ENCODE data around the gene SLC15A1. TPM values are rescaled to one million over a fixed set of nuclear protein-coding genes. Genes with fewer than 3 reads are reported as not detected.

Gene SLC15A1
- polyA plus RNA-seq, 2 of the 4 experiments (the other 2 are of a cell fraction) = 0.04 to 0.09 TPM

DNA sequence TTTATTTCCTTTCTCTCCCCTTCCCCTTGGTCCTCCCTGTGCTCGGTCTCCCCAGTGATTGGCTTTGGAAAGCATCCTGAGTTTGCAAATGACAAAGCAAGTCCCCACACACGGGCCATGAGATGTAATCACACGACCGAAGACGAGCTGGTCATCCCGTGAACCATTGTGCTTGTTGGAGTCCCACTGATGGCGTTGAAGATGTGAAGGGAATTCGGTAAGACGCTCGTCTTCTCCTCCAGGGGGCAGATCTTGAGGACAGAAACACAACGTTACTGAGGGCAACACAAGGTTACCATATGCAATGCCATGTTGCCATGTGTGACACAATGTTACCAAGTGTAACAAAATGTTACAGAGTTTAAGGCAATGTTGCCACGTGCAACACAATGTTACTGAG, 42.0 kb upstream of the SLC15A1 start (continued):
- TF ChIP-seq, protein P1, sequence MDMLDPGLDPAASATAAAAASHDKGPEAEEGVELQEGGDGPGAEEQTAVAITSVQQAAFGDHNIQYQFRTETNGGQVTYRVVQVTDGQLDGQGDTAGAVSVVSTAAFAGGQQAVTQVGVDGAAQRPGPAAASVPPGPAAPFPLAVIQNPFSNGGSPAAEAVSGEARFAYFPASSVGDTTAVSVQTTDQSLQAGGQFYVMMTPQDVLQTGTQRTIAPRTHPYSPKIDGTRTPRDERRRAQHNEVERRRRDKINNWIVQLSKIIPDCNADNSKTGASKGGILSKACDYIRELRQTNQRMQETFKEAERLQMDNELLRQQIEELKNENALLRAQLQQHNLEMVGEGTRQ (IDR thresholded peaks at IDR 0.05) = no peak
- TF ChIP-seq TP53 (CRISPR knock-in tag; IDR thresholded peaks at IDR 0.05) = no peak

DNA sequence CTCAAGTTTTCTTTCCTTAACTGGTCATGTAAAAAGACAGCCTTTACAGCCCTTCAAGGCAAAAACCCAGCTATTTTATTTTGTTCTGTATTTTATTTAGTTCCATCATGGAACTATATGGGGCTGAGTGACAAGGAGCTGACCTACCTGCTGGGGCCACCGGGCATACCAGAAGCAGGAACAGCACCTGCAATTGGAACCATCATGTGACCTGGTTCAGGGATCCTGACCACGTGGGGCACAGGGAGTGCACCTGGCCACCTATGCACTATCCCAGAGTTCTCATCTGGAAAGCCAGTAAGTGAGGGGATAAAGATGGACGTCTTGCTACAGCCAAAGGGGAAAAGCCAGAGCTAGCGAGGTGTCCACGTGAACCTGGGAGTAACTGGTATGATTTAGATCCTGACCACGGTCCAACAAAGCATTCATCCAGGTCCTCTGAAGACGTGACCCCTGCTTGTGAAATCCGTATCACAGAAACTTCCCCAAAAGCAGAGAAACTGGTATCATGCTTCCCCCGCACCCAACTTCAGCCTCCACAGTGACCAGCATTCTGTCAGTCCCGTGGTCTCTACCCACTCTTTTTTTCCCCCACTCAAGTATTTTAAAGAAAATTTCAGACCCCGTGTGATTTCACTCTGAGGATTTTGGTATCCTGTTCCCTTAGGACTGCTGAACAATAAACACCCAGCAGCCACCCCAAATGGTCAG, 40.5 kb upstream of the SLC15A1 start:
- CTCF ChIA-PET = no interaction called here
- FAIRE-seq = no peak
- 95% methylated on average over 11 of the region's 11 CpGs for WGBS (ENCODE audit: missing lambda C conversion rate)

DNA sequence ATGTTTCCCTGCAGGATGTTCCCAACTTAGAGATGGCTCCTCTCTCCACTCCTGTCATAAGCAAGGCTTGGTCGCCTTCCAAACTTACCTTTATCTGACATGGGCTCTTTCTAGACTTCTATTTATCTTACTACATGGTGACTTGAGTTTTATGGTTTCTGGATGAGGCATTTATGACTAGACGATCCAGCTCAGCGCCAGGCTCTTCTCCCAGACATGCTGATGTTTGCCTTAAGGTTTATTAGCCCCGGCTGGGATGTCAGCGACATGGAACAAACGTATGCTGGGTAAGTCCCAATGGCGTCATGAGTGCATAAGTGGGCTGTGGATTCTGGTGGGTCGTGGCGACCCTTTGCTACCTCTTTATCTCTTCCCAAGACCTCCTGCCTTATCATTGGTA, 39.8 kb upstream of the SLC15A1 start:
- TF ChIP-seq HEYL (CRISPR knock-in tag; IDR thresholded peaks at IDR 0.05) (no peak), MYC (IDR thresholded peaks at IDR 0.05; ENCODE audit: borderline replicate concordance, low read length) (no peak), CHD2 (IDR thresholded peaks at IDR 0.05; ENCODE audit: low read length, partially characterized antibody) (no peak), CBX2 (IDR thresholded peaks at IDR 0.05; ENCODE audit: borderline replicate concordance, low read depth) (no peak), ZC3H11A (IDR thresholded peaks at IDR 0.05) (no peak)
- ChIA-PET CTCF (no interaction called here), POLR2A (no interaction called here)
- 83% methylated on average over 9 of the region's 9 CpGs for WGBS (ENCODE audit: missing lambda C conversion rate)
- FAIRE-seq = no peak
- H3K4me1 ChIP-seq = no peaks in the 10 kb centered on the region
- no peak overlapping the region for H3K4me2 ChIP-seq
- no peak overlapping the region for H3K27ac ChIP-seq
- H3K4me3 ChIP-seq = no peak overlapping the region
- no peak for ATAC-seq
- no peaks in the 10 kb centered on the region for H3K9me3 ChIP-seq
- DNase-seq (ENCODE audit: low read depth in 1 of 2, low spot score in 1 of 2) = no peak

More for the DNA sequence above, 40.5 kb upstream of the SLC15A1 start:
- DNase-seq (ENCODE audit: low read depth in 1 of 2, low spot score in 1 of 2) (no peak), ATAC-seq (no peak)
- POLR2A ChIA-PET = no interaction called here
- Histone ChIP-seq H3K4me3 (no peak overlapping the region), H3K4me1 (no peaks in the 10 kb centered on the region), H3K27ac (no peak overlapping the region), H3K9me3 (no peaks in the 10 kb centered on the region), H3K4me2 (no peak overlapping the region)
- TF ChIP-seq NR3C1 (IDR thresholded peaks at IDR 0.05) = no peak
- TF ChIP-seq, protein P1 (IDR thresholded peaks at IDR 0.05) = no peak
- no peak for TF ChIP-seq ZFP36 (IDR thresholded peaks at IDR 0.05; ENCODE audit: borderline replicate concordance, partially characterized antibody)
- TF ChIP-seq, protein P2, sequence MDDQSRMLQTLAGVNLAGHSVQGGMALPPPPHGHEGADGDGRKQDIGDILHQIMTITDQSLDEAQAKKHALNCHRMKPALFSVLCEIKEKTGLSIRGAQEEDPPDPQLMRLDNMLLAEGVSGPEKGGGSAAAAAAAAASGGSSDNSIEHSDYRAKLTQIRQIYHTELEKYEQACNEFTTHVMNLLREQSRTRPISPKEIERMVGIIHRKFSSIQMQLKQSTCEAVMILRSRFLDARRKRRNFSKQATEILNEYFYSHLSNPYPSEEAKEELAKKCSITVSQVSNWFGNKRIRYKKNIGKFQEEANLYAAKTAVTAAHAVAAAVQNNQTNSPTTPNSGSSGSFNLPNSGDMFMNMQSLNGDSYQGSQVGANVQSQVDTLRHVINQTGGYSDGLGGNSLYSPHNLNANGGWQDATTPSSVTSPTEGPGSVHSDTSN (IDR thresholded peaks at IDR 0.05) = no peak
- no peak for TF ChIP-seq HOXB5 (CRISPR knock-in tag; IDR thresholded peaks at IDR 0.05)
- TF ChIP-seq PHF8 (IDR thresholded peaks at IDR 0.05; ENCODE audit: borderline replicate concordance, low read depth) = no peak
- TF ChIP-seq, protein P3, sequence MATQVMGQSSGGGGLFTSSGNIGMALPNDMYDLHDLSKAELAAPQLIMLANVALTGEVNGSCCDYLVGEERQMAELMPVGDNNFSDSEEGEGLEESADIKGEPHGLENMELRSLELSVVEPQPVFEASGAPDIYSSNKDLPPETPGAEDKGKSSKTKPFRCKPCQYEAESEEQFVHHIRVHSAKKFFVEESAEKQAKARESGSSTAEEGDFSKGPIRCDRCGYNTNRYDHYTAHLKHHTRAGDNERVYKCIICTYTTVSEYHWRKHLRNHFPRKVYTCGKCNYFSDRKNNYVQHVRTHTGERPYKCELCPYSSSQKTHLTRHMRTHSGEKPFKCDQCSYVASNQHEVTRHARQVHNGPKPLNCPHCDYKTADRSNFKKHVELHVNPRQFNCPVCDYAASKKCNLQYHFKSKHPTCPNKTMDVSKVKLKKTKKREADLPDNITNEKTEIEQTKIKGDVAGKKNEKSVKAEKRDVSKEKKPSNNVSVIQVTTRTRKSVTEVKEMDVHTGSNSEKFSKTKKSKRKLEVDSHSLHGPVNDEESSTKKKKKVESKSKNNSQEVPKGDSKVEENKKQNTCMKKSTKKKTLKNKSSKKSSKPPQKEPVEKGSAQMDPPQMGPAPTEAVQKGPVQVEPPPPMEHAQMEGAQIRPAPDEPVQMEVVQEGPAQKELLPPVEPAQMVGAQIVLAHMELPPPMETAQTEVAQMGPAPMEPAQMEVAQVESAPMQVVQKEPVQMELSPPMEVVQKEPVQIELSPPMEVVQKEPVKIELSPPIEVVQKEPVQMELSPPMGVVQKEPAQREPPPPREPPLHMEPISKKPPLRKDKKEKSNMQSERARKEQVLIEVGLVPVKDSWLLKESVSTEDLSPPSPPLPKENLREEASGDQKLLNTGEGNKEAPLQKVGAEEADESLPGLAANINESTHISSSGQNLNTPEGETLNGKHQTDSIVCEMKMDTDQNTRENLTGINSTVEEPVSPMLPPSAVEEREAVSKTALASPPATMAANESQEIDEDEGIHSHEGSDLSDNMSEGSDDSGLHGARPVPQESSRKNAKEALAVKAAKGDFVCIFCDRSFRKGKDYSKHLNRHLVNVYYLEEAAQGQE (IDR thresholded peaks at IDR 0.05) = no peak
- no peak for TF ChIP-seq KDM1A (IDR thresholded peaks at IDR 0.05; ENCODE audit: low read depth)
- no peak for TF ChIP-seq RNF2 (IDR thresholded peaks at IDR 0.05; ENCODE audit: borderline replicate concordance, low read depth)
- TF ChIP-seq, protein P4, sequence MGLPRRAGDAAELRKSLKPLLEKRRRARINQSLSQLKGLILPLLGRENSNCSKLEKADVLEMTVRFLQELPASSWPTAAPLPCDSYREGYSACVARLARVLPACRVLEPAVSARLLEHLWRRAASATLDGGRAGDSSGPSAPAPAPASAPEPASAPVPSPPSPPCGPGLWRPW (IDR thresholded peaks at IDR 0.05) = no peak
- no peak for TF ChIP-seq CHD2 (IDR thresholded peaks at IDR 0.05; ENCODE audit: low read length, partially characterized antibody)

All from A549 (cell line).